ENCODE measurements around the gene WDR45B.
"Not testable (repeated sequence)": the region's sequence is repeated elsewhere in the genome, so short reads cannot be mapped to it uniquely, and the experiment has no call there.

WDR45B gene

GRCh38 chr17:82577300-82577699 lies 70.9 kb downstream of the WDR45B start:
- ATAC-seq: no peak
- TF ChIP-seq ZFP30 (CRISPR knock-in tag; IDR thresholded peaks at IDR 0.05) (no peak), POU6F1 (CRISPR knock-in tag; IDR thresholded peaks at IDR 0.05; ENCODE audit: borderline replicate concordance, low read depth) (no peak), ZFP3 (CRISPR knock-in tag; IDR thresholded peaks at IDR 0.05) (no peak), BACH2 (CRISPR knock-in tag; IDR thresholded peaks at IDR 0.05; ENCODE audit: borderline replicate concordance) (no peak), CREB5 (CRISPR knock-in tag; IDR thresholded peaks at IDR 0.05; ENCODE audit: low read depth) (no peak), ARNTL (CRISPR knock-in tag; IDR thresholded peaks at IDR 0.05; ENCODE audit: borderline replicate concordance, low read depth) (no peak), SNAI2 (CRISPR knock-in tag; IDR thresholded peaks at IDR 0.05) (no peak), ZNF70 (CRISPR knock-in tag; IDR thresholded peaks at IDR 0.05) (no peak), ZNF565 (CRISPR knock-in tag; conservative IDR thresholded peaks at IDR 0.05; ENCODE audit: low read depth) (no peak), PPARA (CRISPR knock-in tag; IDR thresholded peaks at IDR 0.05; ENCODE audit: borderline replicate concordance) (no peak), TOX (CRISPR knock-in tag; IDR thresholded peaks at IDR 0.05; ENCODE audit: borderline replicate concordance) (no peak), ZNF8 (CRISPR knock-in tag; IDR thresholded peaks at IDR 0.05) (no peak), CSRNP3 (CRISPR knock-in tag; IDR thresholded peaks at IDR 0.05) (no peak)

GRCh38 chr17:82575581-82576221 lies 72.5 kb downstream of the WDR45B start:
- ATAC-seq: not testable (repeated sequence)

- no peak for ATAC-seq
- TF ChIP-seq CSDC2 (CRISPR knock-in tag; IDR thresholded peaks at IDR 0.05) (no peak), ISL1 (CRISPR knock-in tag; IDR thresholded peaks at IDR 0.05) (no peak), RARB (CRISPR knock-in tag; IDR thresholded peaks at IDR 0.05) (no peak), ZC3H10 (CRISPR knock-in tag; IDR thresholded peaks at IDR 0.05) (no peak), PPARA (CRISPR knock-in tag; IDR thresholded peaks at IDR 0.05; ENCODE audit: borderline replicate concordance) (no peak)
These were observed 74.2 kb downstream of the WDR45B start for GRCh38 chr17:82574041-82574440.

GRCh38 chr17:82571855-82572254 lies 76.4 kb downstream of the WDR45B start:
- no peak for ATAC-seq
- TF ChIP-seq POU6F1 (CRISPR knock-in tag; IDR thresholded peaks at IDR 0.05; ENCODE audit: borderline replicate concordance, low read depth): no peak
- no peak for TF ChIP-seq ZNF70 (CRISPR knock-in tag; IDR thresholded peaks at IDR 0.05)
- TF ChIP-seq CSDC2 (CRISPR knock-in tag; IDR thresholded peaks at IDR 0.05): no peak
- no peak for TF ChIP-seq TOX (CRISPR knock-in tag; IDR thresholded peaks at IDR 0.05; ENCODE audit: borderline replicate concordance)
- TF ChIP-seq ZC3H10 (CRISPR knock-in tag; IDR thresholded peaks at IDR 0.05): no peak
- no peak for TF ChIP-seq ARNTL (CRISPR knock-in tag; IDR thresholded peaks at IDR 0.05; ENCODE audit: borderline replicate concordance, low read depth)
- no peak for TF ChIP-seq ZNF8 (CRISPR knock-in tag; IDR thresholded peaks at IDR 0.05)
- no peak for TF ChIP-seq PPARA (CRISPR knock-in tag; IDR thresholded peaks at IDR 0.05; ENCODE audit: borderline replicate concordance)
- TF ChIP-seq CREB5 (CRISPR knock-in tag; IDR thresholded peaks at IDR 0.05; ENCODE audit: low read depth): no peak

GRCh38 chr17:82570277-82570676 lies 78.0 kb downstream of the WDR45B start:
- ATAC-seq: no peak
- TF ChIP-seq PPARA (CRISPR knock-in tag; IDR thresholded peaks at IDR 0.05; ENCODE audit: borderline replicate concordance) (no peak), CSRNP3 (CRISPR knock-in tag; IDR thresholded peaks at IDR 0.05) (no peak), ZNF565 (CRISPR knock-in tag; conservative IDR thresholded peaks at IDR 0.05; ENCODE audit: low read depth) (no peak), BACH2 (CRISPR knock-in tag; IDR thresholded peaks at IDR 0.05; ENCODE audit: borderline replicate concordance) (no peak), TSHZ2 (CRISPR knock-in tag; IDR thresholded peaks at IDR 0.05) (no peak), CSDC2 (CRISPR knock-in tag; IDR thresholded peaks at IDR 0.05) (no peak), GLIS3 (CRISPR knock-in tag; IDR thresholded peaks at IDR 0.05) (no peak), ISL1 (CRISPR knock-in tag; IDR thresholded peaks at IDR 0.05) (no peak), ZNF70 (CRISPR knock-in tag; IDR thresholded peaks at IDR 0.05) (no peak), ZNF8 (CRISPR knock-in tag; IDR thresholded peaks at IDR 0.05) (no peak), RARB (CRISPR knock-in tag; IDR thresholded peaks at IDR 0.05) (no peak)
